SK-N-SH (cell line): ENCODE data around the gene RAI14. TPM values are rescaled to one million over a fixed set of nuclear protein-coding genes. Genes with fewer than 3 reads are reported as not detected.

Source experiments
- CTCF ChIA-PET: fragments of 300-600, 350-600 bp; formaldehyde crosslinking; extraction: SDS; loops from one replicate; lab custom pipeline; 2021; lab: Yijun Ruan, JAX
- POLR2A ChIA-PET: fragments of 350-600 bp; sonication (Branson Sonifier 250); formaldehyde crosslinking; extraction: SDS; loops from one replicate; lab custom pipeline; 2020; ENCODE audit warnings: antibody characterized with exemption, inconsistent platforms; lab: Yijun Ruan, JAX
- DNase-seq: peaks from one replicate; pipeline ENCODE4 v3.0.0; 2012
- H2AFZ ChIP-seq: fragments of 200-600 bp; sonication (generic); 2 replicates; pipeline ENCODE4 v1.8.1; 2016; ENCODE audit warnings: antibody characterized with exemption, mild to moderate bottlenecking, low read depth
- H3F3A ChIP-seq: fragments of 200-600 bp; sonication (generic); replicated peaks from 2 replicates; pipeline ENCODE3; 2016; ENCODE audit warnings: antibody characterized with exemption, mild to moderate bottlenecking; ENCODE audit not compliant: insufficient read depth
- H3K27ac ChIP-seq, 2 experiments: fragments of 200-500 bp in 1 of 2; fragments of 200-600 bp in 1 of 2; sonication (Bioruptor generic) in 1 of 2; sonication (generic), shearing (Covaris generic) in 1 of 2; 2 replicates each; pipeline versions ENCODE4 v1.5.1 to v1.6.1; 2014 to 2016; ENCODE audit warnings: low read depth in 2 of 2, inconsistent platforms in 1 of 2, low read length in 1 of 2, mild to moderate bottlenecking in 1 of 2, mixed read lengths in 1 of 2
- H3K27me3 ChIP-seq: fragments of 200-600 bp; sonication (generic), shearing (Covaris generic); 2 replicates; pipeline ENCODE4 v1.6.1; 2016; ENCODE audit warnings: mixed run types; ENCODE audit not compliant: insufficient read depth
- H3K36me3 ChIP-seq, 2 experiments: fragments of 200-500 bp in 1 of 2; fragments of 200-600 bp in 1 of 2; sonication (Bioruptor generic) in 1 of 2; sonication (generic) in 1 of 2; replicated peaks in 1 of 2; 2 replicates each; pipeline versions ENCODE3 to v1.5.1; 2014 to 2016; ENCODE audit warnings: low read length in 1 of 2, mild to moderate bottlenecking in 1 of 2; ENCODE audit not compliant: insufficient read depth in 2 of 2, control insufficient read depth in 1 of 2
- H3K4me1 ChIP-seq, 2 experiments: fragments of 200-500 bp in 1 of 2; fragments of 200-600 bp in 1 of 2; sonication (Bioruptor generic) in 1 of 2; sonication (generic), shearing (Covaris generic) in 1 of 2; 2 replicates each; pipeline versions ENCODE4 v1.5.1 to v1.6.1; 2014 to 2016; ENCODE audit warnings: low read depth in 1 of 2, low read length in 1 of 2, mixed run types in 1 of 2; ENCODE audit not compliant: insufficient read depth in 2 of 2, control insufficient read depth in 1 of 2
- H3K4me2 ChIP-seq: fragments of 200-600 bp; sonication (generic), shearing (Covaris generic); 2 replicates; pipeline ENCODE4 v1.6.1; 2017; ENCODE audit warnings: mixed run types
- H3K4me3 ChIP-seq, 2 experiments: fragments of 200-500 bp in 1 of 2; fragments of 200-600 bp in 1 of 2; sonication (Bioruptor generic) in 1 of 2; sonication (generic), shearing (Covaris generic) in 1 of 2; 2 replicates each; pipeline versions ENCODE4 v1.5.1 to v1.8.1; 2014 to 2016; ENCODE audit warnings: low read depth in 2 of 2, inconsistent platforms in 1 of 2, low read length in 1 of 2, mild to moderate bottlenecking in 1 of 2, mixed read lengths in 1 of 2, moderate library complexity in 1 of 2
- H3K79me2 ChIP-seq: fragments of 200-600 bp; sonication (generic); 2 replicates; pipeline ENCODE4 v1.8.1; 2017; ENCODE audit warnings: mild to moderate bottlenecking; ENCODE audit not compliant: insufficient read depth
- H3K9ac ChIP-seq: fragments of 200-600 bp; sonication (generic); 2 replicates; pipeline ENCODE4 v1.6.1; 2017; ENCODE audit warnings: mixed run types
- H3K9me2 ChIP-seq: fragments of 200-600 bp; sonication (generic); 2 replicates; pipeline ENCODE4 v1.6.1; 2017; ENCODE audit warnings: mixed run types
- H3K9me3 ChIP-seq: fragments of 200-600 bp; sonication (generic); 2 replicates; pipeline ENCODE4 v1.6.1; 2017; ENCODE audit warnings: mixed run types, mild to moderate bottlenecking, moderate library complexity
- H4K20me1 ChIP-seq: fragments of 200-600 bp; sonication (generic); 2 replicates; pipeline ENCODE4 v1.6.1; 2017; ENCODE audit warnings: mild to moderate bottlenecking, mixed run types; ENCODE audit not compliant: insufficient read depth
- EP300 ChIP-seq, 2 experiments: IDR thresholded peaks; 2 replicates each; pipeline versions ENCODE4 v1.4.0 to v1.6.1; 2012; ENCODE audit warnings: borderline replicate concordance in 1 of 2, low read depth in 1 of 2, low read length in 1 of 2
- EZH2phosphoT487 ChIP-seq: fragments of 200-600 bp; sonication (generic); IDR thresholded peaks from 2 replicates; pipeline ENCODE4 v1.6.1; 2017; ENCODE audit warnings: low read depth, mixed run types, mild to moderate bottlenecking, antibody characterized with exemption, moderate library complexity, borderline replicate concordance
- FOXM1 ChIP-seq: IDR thresholded peaks from 2 replicates; pipeline ENCODE4 v1.4.0; 2012; ENCODE audit warnings: low read depth, mild to moderate bottlenecking
- GABPA ChIP-seq: IDR thresholded peaks from 2 replicates; pipeline ENCODE4 v1.4.0; 2012; ENCODE audit warnings: low read depth, mild to moderate bottlenecking
- GATA2 ChIP-seq: sonication (generic); formaldehyde crosslinking; IDR thresholded peaks from 2 replicates; pipeline ENCODE4 v1.5.0; 2020; ENCODE audit warnings: mild to moderate bottlenecking, missing genetic modification reagents
- JUND ChIP-seq: IDR thresholded peaks from 2 replicates; pipeline ENCODE4 v1.4.0; 2012
- MAX ChIP-seq: IDR thresholded peaks from 2 replicates; pipeline ENCODE4 v1.4.0; 2012; ENCODE audit warnings: low read depth
- MEF2A ChIP-seq: IDR thresholded peaks from 2 replicates; pipeline ENCODE4 v1.4.0; 2012; ENCODE audit warnings: low read depth, borderline replicate concordance
- MXI1 ChIP-seq: IDR thresholded peaks from 2 replicates; pipeline ENCODE4 v1.6.1; 2012; ENCODE audit warnings: mild to moderate bottlenecking, low read depth, low read length, improper control_type of control experiment
- NFIC ChIP-seq: IDR thresholded peaks from 2 replicates; pipeline ENCODE4 v1.4.0; 2012; ENCODE audit warnings: borderline replicate concordance
- NRF1 ChIP-seq: IDR thresholded peaks from 2 replicates; pipeline ENCODE4 v1.6.1; 2012; ENCODE audit warnings: low read depth, mild to moderate bottlenecking, low read length
- RAD21 ChIP-seq: IDR thresholded peaks from 2 replicates; pipeline ENCODE4 v1.6.1; 2012; ENCODE audit warnings: mild to moderate bottlenecking, low read length
- RCOR1 ChIP-seq: fragments of 150-350 bp; IDR thresholded peaks from 2 replicates; pipeline ENCODE4 v1.6.1; 2017; ENCODE audit warnings: antibody characterized with exemption, low read length
- REST ChIP-seq: IDR thresholded peaks from 2 replicates; pipeline ENCODE4 v1.6.1; 2012; ENCODE audit warnings: mild to moderate bottlenecking, low read depth, low read length, moderate library complexity
- RFX5 ChIP-seq: IDR thresholded peaks from 2 replicates; pipeline ENCODE4 v1.6.1; 2012; ENCODE audit warnings: mild to moderate bottlenecking, improper control_type of control experiment, low read length
- SIN3A ChIP-seq: IDR thresholded peaks from 2 replicates; pipeline ENCODE4 v1.6.1; 2012; ENCODE audit warnings: low read depth, mild to moderate bottlenecking, low read length, moderate library complexity, borderline replicate concordance
- TCF12 ChIP-seq: IDR thresholded peaks from 2 replicates; pipeline ENCODE4 v1.4.0; 2012
- TEAD4 ChIP-seq: IDR thresholded peaks from 2 replicates; pipeline ENCODE4 v1.4.0; 2012; ENCODE audit warnings: mild to moderate bottlenecking, borderline replicate concordance; ENCODE audit not compliant: insufficient read depth
- USF2 ChIP-seq: fragments of 150-350 bp; IDR thresholded peaks from 2 replicates; pipeline ENCODE4 v1.6.1; 2017; ENCODE audit warnings: antibody characterized with exemption, low read length, low read depth, borderline replicate concordance
- WGBS: methylation state at CpG from one replicate; pipeline ENCODE4 v1.1.6; 2017; ENCODE audit warnings: low lambda C conversion rate; 5-methylcytosine and 5-hydroxymethylcytosine counted together
- polyA plus RNA-seq, 3 experiments: library from polyadenylated mRNA; depleted of rRNA; stranded (reverse); fragments of >200 nt; gene quantifications; 2 replicates each; pipeline ENCODE4 v1.2.3, GENCODE V29; 2012

Gene RAI14
- polyA plus RNA-seq, 1 of the 3 experiments (the other 2 are of a cell fraction): 53.2 TPM

GRCh38 chr5:34854459-34855174, 198.5 kb downstream of the RAI14 start:
- TF ChIP-seq EZH2phosphoT487 (no peak), TCF12 (no peak), GABPA (no peak), JUND (no peak), USF2 (no peak), SIN3A (no peak), NRF1 (no peak), EP300 (IDR thresholded peaks at IDR 0.05; ENCODE audit: borderline replicate concordance in 1 of 2, low read depth in 1 of 2, low read length in 1 of 2) (no peak), RAD21 (no peak), RCOR1 (no peak), FOXM1 (no peak), MEF2A (no peak), MAX (no peak), RFX5 (no peak), GATA2 (CRISPR knock-in tag) (no peak), REST (no peak), NFIC (no peak), TEAD4 (no peak), MXI1 (no peak)
- no peaks in the 10 kb centered on the region for H4K20me1 ChIP-seq
- 45% methylated on average over 4 of the region's 4 CpGs for WGBS
- no peak overlapping the region for H3K27ac ChIP-seq
- no peak for DNase-seq
- H3K4me3 ChIP-seq: no peak overlapping the region
- H3K4me2 ChIP-seq: no peak overlapping the region
- no peaks in the 10 kb centered on the region for H3K79me2 ChIP-seq
- H3K27me3 ChIP-seq: no peaks in the 10 kb centered on the region
- H3K9me3 ChIP-seq: no peaks in the 10 kb centered on the region
- no peaks in the 10 kb centered on the region for H3K9me2 ChIP-seq
- peaks cover 3% of the 10 kb centered on the region for H3F3A ChIP-seq
- ChIA-PET POLR2A (no interaction called here), CTCF (no interaction called here)
- H3K9ac ChIP-seq: no peak overlapping the region
- peaks cover 0 to 4% of the 10 kb centered on the region in 2 experiments; a peak in 1 of 4 replicates for H3K4me1 ChIP-seq
- no peak overlapping the region for H2AFZ ChIP-seq
- H3K36me3 ChIP-seq: no peaks in the 10 kb centered on the region
